HL-60 (cell line): ENCODE measurements around the gene TRIM26.
"Not testable (repeated sequence)": the region's sequence is repeated elsewhere in the genome, so short reads cannot be mapped to it uniquely, and the experiment has no call there.

Experiments used
- DNase-seq, 2 experiments: peaks; one replicate each; pipeline ENCODE4 v3.0.0-alpha.2; 2010 to 2020; ENCODE audit warnings: low read depth in 1 of 2, low spot score in 1 of 2
- H3K27ac ChIP-seq: fragments of 250-450 bp; sonication (Bioruptor Pico); replicated peaks from 2 replicates; pipeline ENCODE4 v1.5.1; 2020; ENCODE audit warnings: mild to moderate bottlenecking, moderate library complexity
- H3K27me3 ChIP-seq: fragments of 250-450 bp; sonication (Bioruptor Pico); 2 replicates; pipeline ENCODE4 v1.5.1; 2021; ENCODE audit warnings: mild to moderate bottlenecking, moderate library complexity; ENCODE audit not compliant: insufficient read depth, poor library complexity, severe bottlenecking
- H3K4me3 ChIP-seq: replicated peaks from 2 replicates; pipeline ENCODE4 v1.5.1; 2011; ENCODE audit warnings: mild to moderate bottlenecking, control low read depth, low read length; ENCODE audit not compliant: insufficient read depth
- GABPA ChIP-seq: IDR thresholded peaks from 2 replicates; pipeline ENCODE4 v1.6.1; 2012; ENCODE audit warnings: low read depth
- POLR2AphosphoS5 ChIP-seq: IDR thresholded peaks from 2 replicates; pipeline ENCODE4 v1.6.1; 2012; ENCODE audit warnings: low read depth
- SPI1 ChIP-seq: IDR thresholded peaks from 2 replicates; pipeline ENCODE4 v1.6.1; 2012; ENCODE audit warnings: low read depth, mild to moderate bottlenecking, borderline replicate concordance
- TF ChIP-seq, protein P1 (sequence below): IDR thresholded peaks from one replicate; pipeline ENCODE4 v1.5.1; 2011; ENCODE audit warnings: low read length, control low read depth, inconsistent platforms; ENCODE audit not compliant: insufficient read depth
- TF ChIP-seq, protein P2 (sequence below): IDR thresholded peaks from 2 replicates; pipeline ENCODE4 v1.6.1; 2012; ENCODE audit warnings: low read depth; ENCODE audit not compliant: insufficient replicate concordance

The TRIM26 gene

DNA sequence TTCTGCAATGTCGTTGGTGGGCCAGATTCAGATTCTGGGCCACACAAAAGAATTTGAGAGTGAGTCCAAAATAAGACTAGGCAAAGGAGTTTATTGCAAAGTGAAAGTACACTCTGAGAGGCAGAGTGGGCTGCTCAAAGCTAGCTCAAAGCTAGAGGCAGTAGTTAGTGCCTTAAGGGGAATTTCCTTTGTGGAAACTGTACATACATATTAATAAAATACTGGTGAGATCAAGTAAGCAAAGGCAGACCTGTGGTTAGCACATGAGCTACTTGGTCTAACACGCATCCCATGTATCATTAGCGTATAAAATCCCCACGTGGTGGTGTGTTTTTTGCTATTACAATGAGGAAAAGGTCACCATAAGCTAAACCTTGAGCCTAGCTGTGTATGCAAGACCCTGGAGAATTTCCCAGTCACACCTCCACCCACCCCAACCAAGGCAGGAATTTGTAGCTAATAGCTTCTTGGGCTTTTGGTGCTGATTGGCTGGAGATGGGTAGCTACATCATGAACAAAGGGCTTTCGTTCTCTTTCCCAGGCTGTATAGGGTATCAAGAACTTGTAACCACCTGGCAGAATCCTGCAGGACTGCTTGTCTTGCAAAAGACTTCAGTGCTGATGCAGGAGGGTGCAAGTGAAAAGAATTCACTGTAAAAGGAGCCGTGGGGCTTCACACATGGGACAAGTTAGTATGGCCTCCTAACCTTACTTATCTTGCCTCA is 14.7 kb upstream of the TRIM26 start:
- Histone ChIP-seq H3K27ac (no peak overlapping the region), H3K27me3 (peaks cover 2% of the 10 kb centered on the region), H3K4me3 (no peak overlapping the region)
- TF ChIP-seq SPI1, result no peak
- TF ChIP-seq, protein P1, sequence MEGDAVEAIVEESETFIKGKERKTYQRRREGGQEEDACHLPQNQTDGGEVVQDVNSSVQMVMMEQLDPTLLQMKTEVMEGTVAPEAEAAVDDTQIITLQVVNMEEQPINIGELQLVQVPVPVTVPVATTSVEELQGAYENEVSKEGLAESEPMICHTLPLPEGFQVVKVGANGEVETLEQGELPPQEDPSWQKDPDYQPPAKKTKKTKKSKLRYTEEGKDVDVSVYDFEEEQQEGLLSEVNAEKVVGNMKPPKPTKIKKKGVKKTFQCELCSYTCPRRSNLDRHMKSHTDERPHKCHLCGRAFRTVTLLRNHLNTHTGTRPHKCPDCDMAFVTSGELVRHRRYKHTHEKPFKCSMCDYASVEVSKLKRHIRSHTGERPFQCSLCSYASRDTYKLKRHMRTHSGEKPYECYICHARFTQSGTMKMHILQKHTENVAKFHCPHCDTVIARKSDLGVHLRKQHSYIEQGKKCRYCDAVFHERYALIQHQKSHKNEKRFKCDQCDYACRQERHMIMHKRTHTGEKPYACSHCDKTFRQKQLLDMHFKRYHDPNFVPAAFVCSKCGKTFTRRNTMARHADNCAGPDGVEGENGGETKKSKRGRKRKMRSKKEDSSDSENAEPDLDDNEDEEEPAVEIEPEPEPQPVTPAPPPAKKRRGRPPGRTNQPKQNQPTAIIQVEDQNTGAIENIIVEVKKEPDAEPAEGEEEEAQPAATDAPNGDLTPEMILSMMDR, result no peak
- TF ChIP-seq, protein P2, sequence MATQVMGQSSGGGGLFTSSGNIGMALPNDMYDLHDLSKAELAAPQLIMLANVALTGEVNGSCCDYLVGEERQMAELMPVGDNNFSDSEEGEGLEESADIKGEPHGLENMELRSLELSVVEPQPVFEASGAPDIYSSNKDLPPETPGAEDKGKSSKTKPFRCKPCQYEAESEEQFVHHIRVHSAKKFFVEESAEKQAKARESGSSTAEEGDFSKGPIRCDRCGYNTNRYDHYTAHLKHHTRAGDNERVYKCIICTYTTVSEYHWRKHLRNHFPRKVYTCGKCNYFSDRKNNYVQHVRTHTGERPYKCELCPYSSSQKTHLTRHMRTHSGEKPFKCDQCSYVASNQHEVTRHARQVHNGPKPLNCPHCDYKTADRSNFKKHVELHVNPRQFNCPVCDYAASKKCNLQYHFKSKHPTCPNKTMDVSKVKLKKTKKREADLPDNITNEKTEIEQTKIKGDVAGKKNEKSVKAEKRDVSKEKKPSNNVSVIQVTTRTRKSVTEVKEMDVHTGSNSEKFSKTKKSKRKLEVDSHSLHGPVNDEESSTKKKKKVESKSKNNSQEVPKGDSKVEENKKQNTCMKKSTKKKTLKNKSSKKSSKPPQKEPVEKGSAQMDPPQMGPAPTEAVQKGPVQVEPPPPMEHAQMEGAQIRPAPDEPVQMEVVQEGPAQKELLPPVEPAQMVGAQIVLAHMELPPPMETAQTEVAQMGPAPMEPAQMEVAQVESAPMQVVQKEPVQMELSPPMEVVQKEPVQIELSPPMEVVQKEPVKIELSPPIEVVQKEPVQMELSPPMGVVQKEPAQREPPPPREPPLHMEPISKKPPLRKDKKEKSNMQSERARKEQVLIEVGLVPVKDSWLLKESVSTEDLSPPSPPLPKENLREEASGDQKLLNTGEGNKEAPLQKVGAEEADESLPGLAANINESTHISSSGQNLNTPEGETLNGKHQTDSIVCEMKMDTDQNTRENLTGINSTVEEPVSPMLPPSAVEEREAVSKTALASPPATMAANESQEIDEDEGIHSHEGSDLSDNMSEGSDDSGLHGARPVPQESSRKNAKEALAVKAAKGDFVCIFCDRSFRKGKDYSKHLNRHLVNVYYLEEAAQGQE, result no peak
- DNase-seq, result no peak

DNA sequence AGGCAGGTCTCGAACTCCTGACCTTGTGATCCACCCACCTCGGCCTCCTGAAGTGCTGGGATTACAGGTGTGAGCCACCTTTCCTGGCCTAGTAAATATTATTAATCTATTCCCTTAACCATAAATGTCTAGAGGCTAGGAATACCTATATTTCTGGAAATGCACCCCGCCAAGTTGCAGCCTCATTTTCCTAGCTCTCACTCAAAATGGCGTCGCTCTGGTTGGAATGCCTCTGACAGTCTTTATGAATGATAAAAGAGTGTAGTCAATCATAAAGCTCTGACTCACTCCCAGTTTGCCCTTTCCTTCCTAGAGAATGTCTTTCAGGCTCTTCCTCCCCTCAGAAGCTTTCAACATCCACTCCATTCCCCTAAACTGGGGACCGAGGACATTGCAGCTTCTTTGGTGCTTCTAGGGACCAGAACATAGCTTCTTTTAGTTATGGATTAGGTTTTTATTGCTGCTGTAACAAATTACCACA is 14.1 kb upstream of the TRIM26 start:
- no peaks in the 10 kb centered on the region for H3K27me3 ChIP-seq
- no peak overlapping the region for H3K4me3 ChIP-seq
- H3K27ac ChIP-seq, result no peak overlapping the region
- no peak for TF ChIP-seq POLR2AphosphoS5
- TF ChIP-seq SPI1, result no peak
- TF ChIP-seq GABPA, result no peak
- TF ChIP-seq, protein P1, result no peak
- TF ChIP-seq, protein P2, result no peak
- no peak for DNase-seq

DNA sequence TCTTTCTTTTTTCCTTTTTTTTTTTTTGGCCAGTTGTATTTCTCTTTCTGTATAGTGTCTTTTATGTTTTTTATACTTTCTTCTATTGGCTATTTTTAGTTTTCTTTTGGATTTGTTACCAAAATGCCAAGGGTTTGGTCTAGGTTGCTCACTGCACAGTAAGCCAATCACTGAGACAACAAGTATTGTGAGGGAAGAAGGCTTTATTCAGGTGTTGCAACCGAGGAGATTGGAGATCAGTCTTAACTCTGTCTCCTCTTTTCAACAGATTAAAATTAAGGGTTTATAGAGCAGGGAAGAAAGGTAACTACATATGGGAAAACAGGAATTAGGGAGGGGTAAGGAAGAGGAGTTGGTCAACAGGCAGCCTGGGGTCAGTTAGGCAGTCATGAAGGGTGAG is 10.1 kb upstream of the TRIM26 start:
- Histone ChIP-seq H3K27me3 (no peaks in the 10 kb centered on the region), H3K4me3 (no peak overlapping the region), H3K27ac (no peak overlapping the region)
- TF ChIP-seq, protein P1, result no peak
- no peak for TF ChIP-seq SPI1
- TF ChIP-seq, protein P2, result no peak
- TF ChIP-seq GABPA, result no peak
- TF ChIP-seq POLR2AphosphoS5, result no peak
- no peak for DNase-seq

DNA sequence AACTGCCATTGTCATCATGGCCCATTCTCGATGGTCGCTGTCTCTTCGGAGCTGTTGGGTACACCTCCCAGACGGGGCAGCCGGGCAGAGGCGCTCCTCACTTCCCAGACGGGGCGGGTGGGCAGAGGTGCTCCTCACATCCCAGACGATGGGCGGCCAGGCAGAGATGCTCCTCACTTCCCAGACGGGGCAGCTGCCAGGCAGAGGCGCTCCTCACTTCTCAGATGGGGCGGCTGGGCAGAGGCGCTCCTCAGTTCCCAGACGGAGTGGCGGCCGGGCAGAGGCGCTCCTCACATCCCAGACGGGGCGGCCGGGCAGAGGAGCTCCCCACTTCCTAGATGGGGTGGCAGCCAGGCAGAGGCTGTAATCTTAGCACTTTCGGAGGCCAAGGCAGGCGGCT is 8.8 kb upstream of the TRIM26 start:
- DNase-seq, H3K27ac ChIP-seq, H3K27me3 ChIP-seq, H3K4me3 ChIP-seq: not testable (repeated sequence)

DNA sequence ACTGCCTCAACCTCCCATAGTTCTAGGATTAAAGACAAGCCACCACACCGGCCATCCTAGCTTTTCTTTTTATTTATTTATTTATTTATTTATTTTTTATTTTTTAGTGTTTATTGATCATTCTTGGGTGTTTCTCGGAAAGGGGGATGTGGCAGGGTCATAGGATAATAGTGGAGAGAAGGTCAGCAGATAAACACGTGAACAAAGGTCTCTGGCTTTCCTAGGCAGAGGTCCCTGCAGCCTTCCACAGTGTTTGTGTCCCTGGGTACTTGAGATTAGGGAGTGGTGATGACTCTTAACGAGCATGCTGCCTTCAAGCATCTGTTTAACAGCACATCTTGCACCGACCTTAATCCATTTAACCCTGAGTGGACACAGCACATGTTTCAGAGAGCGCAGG is 8.2 kb upstream of the TRIM26 start:
- H3K4me3 ChIP-seq, H3K27me3 ChIP-seq, H3K27ac ChIP-seq, DNase-seq: not testable (repeated sequence)
